NCI-H2227 treated with DMSO at 0.1 percent for 48 hours (cell line): Measurements from ENCODE around the gene CD28.
"Not testable (repeated sequence)": the region's sequence is repeated elsewhere in the genome, so short reads cannot be mapped to it uniquely, and the experiment has no call there.

Source experiments
- DNase-seq: peaks from one replicate; lab custom pipeline; 2025; lab: John Stamatoyannopoulos, UW

CD28 gene

GRCh38 chr2:203784710-203785270, 78.4 kb downstream of the CD28 start:
- DNase-seq, result not testable (repeated sequence)

GRCh38 chr2:203785391-203786110, 79.1 kb downstream of the CD28 start:
- DNase-seq, result not testable (repeated sequence)

- DNase-seq, result peak; percentile 14
Measured at GRCh38 chr2:203786549-203787351, 80.3 kb downstream of the CD28 start.

DNA sequence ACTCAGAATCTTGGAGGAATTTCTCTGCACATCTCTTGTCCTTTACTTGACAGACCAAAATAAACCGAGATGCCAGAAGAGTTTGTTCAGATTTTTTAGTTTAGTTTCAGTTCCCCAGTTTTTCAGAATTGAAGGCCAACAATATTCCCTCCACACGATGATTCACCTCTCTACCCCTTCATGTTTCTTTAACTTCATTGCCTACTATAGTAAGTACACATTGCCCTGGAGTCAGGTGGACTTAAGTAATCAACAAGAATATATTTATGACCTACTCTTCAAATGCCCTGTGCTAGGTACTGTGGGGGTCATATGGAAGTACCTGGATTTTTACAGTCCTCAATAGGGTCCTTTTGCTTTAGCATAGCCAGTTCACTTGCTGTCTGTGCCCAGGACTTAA, 81.5 kb downstream of the CD28 start:
- DNase-seq, result no peak
